Measurements from ENCODE around the gene MBD3L5. TPM values are rescaled to one million over a fixed set of nuclear protein-coding genes. Genes with fewer than 3 reads are reported as not detected.

Gene MBD3L5
- total RNA-seq, 1 donor from 2014 or later = not detected

GRCh38 chr19:7074705-7075282 lies 44.4 kb downstream of the MBD3L5 start:
- H3K4me3 Mint-ChIP-seq (ENCODE audit: unreplicated experiment) = peak overlapping the region; percentile 81
- H3K27ac Mint-ChIP-seq (ENCODE audit: unreplicated experiment) = no peak overlapping the region
- TF ChIP-seq, protein P1, sequence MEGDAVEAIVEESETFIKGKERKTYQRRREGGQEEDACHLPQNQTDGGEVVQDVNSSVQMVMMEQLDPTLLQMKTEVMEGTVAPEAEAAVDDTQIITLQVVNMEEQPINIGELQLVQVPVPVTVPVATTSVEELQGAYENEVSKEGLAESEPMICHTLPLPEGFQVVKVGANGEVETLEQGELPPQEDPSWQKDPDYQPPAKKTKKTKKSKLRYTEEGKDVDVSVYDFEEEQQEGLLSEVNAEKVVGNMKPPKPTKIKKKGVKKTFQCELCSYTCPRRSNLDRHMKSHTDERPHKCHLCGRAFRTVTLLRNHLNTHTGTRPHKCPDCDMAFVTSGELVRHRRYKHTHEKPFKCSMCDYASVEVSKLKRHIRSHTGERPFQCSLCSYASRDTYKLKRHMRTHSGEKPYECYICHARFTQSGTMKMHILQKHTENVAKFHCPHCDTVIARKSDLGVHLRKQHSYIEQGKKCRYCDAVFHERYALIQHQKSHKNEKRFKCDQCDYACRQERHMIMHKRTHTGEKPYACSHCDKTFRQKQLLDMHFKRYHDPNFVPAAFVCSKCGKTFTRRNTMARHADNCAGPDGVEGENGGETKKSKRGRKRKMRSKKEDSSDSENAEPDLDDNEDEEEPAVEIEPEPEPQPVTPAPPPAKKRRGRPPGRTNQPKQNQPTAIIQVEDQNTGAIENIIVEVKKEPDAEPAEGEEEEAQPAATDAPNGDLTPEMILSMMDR (IDR thresholded peaks at IDR 0.05; ENCODE audit: unreplicated experiment) = no peak
- H3K9me3 Mint-ChIP-seq (ENCODE audit: unreplicated experiment) = peaks cover 28% of the 10 kb centered on the region
- no peaks in the 10 kb centered on the region for H3K27me3 Mint-ChIP-seq (ENCODE audit: unreplicated experiment)
- no peaks in the 10 kb centered on the region for H3K4me1 Mint-ChIP-seq (ENCODE audit: unreplicated experiment)
- no peak for DNase-seq (ENCODE audit: low spot score)
- H3K36me3 Mint-ChIP-seq (ENCODE audit: low read depth, unreplicated experiment) = peaks cover 70% of the 10 kb centered on the region

- Mint-ChIP-seq H3K4me1 (ENCODE audit: unreplicated experiment) (no peaks in the 10 kb centered on the region), H3K27me3 (ENCODE audit: unreplicated experiment) (no peaks in the 10 kb centered on the region), H3K27ac (ENCODE audit: unreplicated experiment) (no peak overlapping the region), H3K9me3 (ENCODE audit: unreplicated experiment) (peaks cover 42% of the 10 kb centered on the region), H3K36me3 (ENCODE audit: low read depth, unreplicated experiment) (peaks cover 82% of the 10 kb centered on the region), H3K4me3 (ENCODE audit: unreplicated experiment) (peak overlapping the region; percentile 82)
- DNase-seq (ENCODE audit: low spot score) = no peak
- TF ChIP-seq, protein P1 (IDR thresholded peaks at IDR 0.05; ENCODE audit: unreplicated experiment) = no peak
Measured at GRCh38 chr19:7076151-7076550, 45.8 kb downstream of the MBD3L5 start.

GRCh38 chr19:7078008-7078407 lies 47.6 kb downstream of the MBD3L5 start:
- Mint-ChIP-seq H3K4me1 (ENCODE audit: unreplicated experiment) (no peaks in the 10 kb centered on the region), H3K27me3 (ENCODE audit: unreplicated experiment) (peaks cover 2% of the 10 kb centered on the region), H3K27ac (ENCODE audit: unreplicated experiment) (no peak overlapping the region), H3K4me3 (ENCODE audit: unreplicated experiment) (peak overlapping the region; percentile 66), H3K36me3 (ENCODE audit: low read depth, unreplicated experiment) (peaks cover 89% of the 10 kb centered on the region), H3K9me3 (ENCODE audit: unreplicated experiment) (peaks cover 51% of the 10 kb centered on the region)
- DNase-seq (ENCODE audit: low spot score) = no peak
- TF ChIP-seq, protein P1 (IDR thresholded peaks at IDR 0.05; ENCODE audit: unreplicated experiment) = no peak

Other genes with a start within 250 kb of the MBD3L5 start
- gene ADGRE1, start 143.0 kb upstream of the MBD3L5 start, total RNA-seq (ENCODE audit: unreplicated experiment) = not detected
- not detected for gene MBD3L2B, start 9.1 kb upstream of the MBD3L5 start, total RNA-seq (ENCODE audit: unreplicated experiment)
- gene MBD3L4, start 9.6 kb downstream of the MBD3L5 start, total RNA-seq (ENCODE audit: unreplicated experiment) = not detected
- not detected for gene MBD3L2, start 18.7 kb downstream of the MBD3L5 start, total RNA-seq (ENCODE audit: unreplicated experiment)
- not detected for gene MBD3L3, start 28.1 kb downstream of the MBD3L5 start, total RNA-seq (ENCODE audit: unreplicated experiment)
- gene ZNF557, start 39.1 kb downstream of the MBD3L5 start, total RNA-seq (ENCODE audit: unreplicated experiment) = 10.3 TPM